IMR-90 (cell line): Measurements from ENCODE around the gene MOB3B. TPM values are rescaled to one million over a fixed set of nuclear protein-coding genes. Genes with fewer than 3 reads are reported as not detected.

Source experiments
- ATAC-seq: fragments of 200-7000 bp; cut with Tn5 transposase; 2 replicates; pipeline ENCODE4 v1.9.1; 2020; ENCODE audit warnings: low read depth, mild to moderate bottlenecking, moderate library complexity
- BruUV-seq: library from RNA; stranded (reverse); fragments of 400-500 nt; replicated peaks from 2 replicates; lab custom pipeline; 2021; lab: Mats Ljungman, UMichigan
- CTCF ChIA-PET: fragments of 300-600 bp; formaldehyde crosslinking; extraction: SDS; loops from one replicate; lab custom pipeline; 2021; ENCODE audit warnings: antibody characterized with exemption; lab: Yijun Ruan, JAX
- POLR2A ChIA-PET: fragments of 300-600 bp; sonication (Branson Sonifier 250); formaldehyde crosslinking; loops from one replicate; lab custom pipeline; 2022; ENCODE audit warnings: antibody characterized with exemption; ENCODE audit not compliant: unreplicated experiment; lab: Charles Lee
- DNase-seq: peaks from one replicate; pipeline ENCODE4 v3.0.0; 2013
- H2AFZ ChIP-seq: replicated peaks from 2 replicates; pipeline ENCODE3; 2013; ENCODE audit warnings: low read length, mild to moderate bottlenecking; ENCODE audit not compliant: poor library complexity
- H2AK5ac ChIP-seq: 2 replicates; pipeline ENCODE4 v1.6.1; 2013; ENCODE audit warnings: low read depth, low read length, inconsistent platforms
- H2AK9ac ChIP-seq: replicated peaks from 2 replicates; pipeline ENCODE3; 2013; ENCODE audit warnings: mild to moderate bottlenecking, low read depth, low read length, moderate library complexity; ENCODE audit not compliant: poor library complexity
- H2BK120ac ChIP-seq: 2 replicates; pipeline ENCODE4 v1.6.1; 2013; ENCODE audit warnings: low read depth, low read length, inconsistent platforms
- H2BK15ac ChIP-seq: 3 replicates; pipeline ENCODE4 v1.6.1; 2013; ENCODE audit warnings: low read depth, low read length, inconsistent platforms
- H2BK20ac ChIP-seq: 2 replicates; pipeline ENCODE4 v1.6.1; 2013; ENCODE audit warnings: low read depth, mild to moderate bottlenecking, inconsistent platforms, low read length, moderate library complexity
- H2BK5ac ChIP-seq: 2 replicates; pipeline ENCODE4 v1.6.1; 2013; ENCODE audit warnings: mild to moderate bottlenecking, low read depth, low read length, inconsistent platforms; ENCODE audit not compliant: poor library complexity, severe bottlenecking
- H3K14ac ChIP-seq: replicated peaks from 2 replicates; pipeline ENCODE4 v1.6.1; 2013; ENCODE audit warnings: low read depth, low read length, inconsistent platforms
- H3K18ac ChIP-seq: 2 replicates; pipeline ENCODE4 v1.6.1; 2013; ENCODE audit warnings: low read depth, low read length, control low read depth
- H3K23ac ChIP-seq: 2 replicates; pipeline ENCODE4 v1.6.1; 2013; ENCODE audit warnings: low read depth, low read length, inconsistent platforms
- H3K27ac ChIP-seq: 2 replicates; pipeline ENCODE4 v1.5.1; 2013; ENCODE audit warnings: mild to moderate bottlenecking, control low read depth, low read length; ENCODE audit not compliant: insufficient read depth
- H3K27me3 ChIP-seq: 2 replicates; pipeline ENCODE4 v1.6.1; 2013; ENCODE audit warnings: low read length; ENCODE audit not compliant: control insufficient read depth, insufficient read depth
- H3K36me3 ChIP-seq: 2 replicates; pipeline ENCODE4 v1.6.1; 2013; ENCODE audit warnings: low read length, mixed read lengths; ENCODE audit not compliant: control insufficient read depth, insufficient read depth
- H3K4ac ChIP-seq: 2 replicates; pipeline ENCODE4 v1.6.1; 2013; ENCODE audit warnings: low read depth, low read length, inconsistent platforms
- H3K4me1 ChIP-seq: 2 replicates; pipeline ENCODE4 v1.6.1; 2013; ENCODE audit warnings: low read length, mixed read lengths; ENCODE audit not compliant: control insufficient read depth, insufficient read depth
- H3K4me2 ChIP-seq: 2 replicates; pipeline ENCODE4 v1.6.1; 2013; ENCODE audit warnings: low read depth, mild to moderate bottlenecking, control low read depth, low read length, moderate library complexity
- H3K4me3 ChIP-seq: 2 replicates; pipeline ENCODE4 v1.5.1; 2013; ENCODE audit warnings: low read depth, mild to moderate bottlenecking, control low read depth, low read length, moderate library complexity; ENCODE audit not compliant: insufficient read depth
- H3K56ac ChIP-seq: 2 replicates; pipeline ENCODE4 v1.6.1; 2013; ENCODE audit warnings: low read length, inconsistent platforms; ENCODE audit not compliant: insufficient read depth; ENCODE audit errors: extremely low read depth
- H3K79me1 ChIP-seq, 2 experiments: 2 replicates each; pipeline ENCODE4 v1.6.1; 2013; ENCODE audit warnings: low read length in 2 of 2, inconsistent platforms in 1 of 2, low read depth in 1 of 2
- H3K9ac ChIP-seq: 2 replicates; pipeline ENCODE4 v1.6.1; 2013; ENCODE audit warnings: low read depth, low read length, control low read depth
- H3K9me1 ChIP-seq: 2 replicates; pipeline ENCODE4 v1.6.1; 2013; ENCODE audit warnings: low read length, inconsistent platforms; ENCODE audit not compliant: insufficient read depth
- H3K9me3 ChIP-seq: 2 replicates; pipeline ENCODE4 v1.6.1; 2013; ENCODE audit warnings: low read length; ENCODE audit not compliant: control insufficient read depth, insufficient read depth
- H4K20me1 ChIP-seq: 2 replicates; pipeline ENCODE4 v1.6.1; 2013; ENCODE audit warnings: low read length, inconsistent platforms; ENCODE audit not compliant: insufficient read depth
- H4K5ac ChIP-seq: 2 replicates; pipeline ENCODE4 v1.6.1; 2013; ENCODE audit warnings: mild to moderate bottlenecking, low read depth, low read length, control low read depth
- H4K8ac ChIP-seq, 2 experiments: 2 replicates each; pipeline ENCODE4 v1.6.1; 2013; ENCODE audit warnings: low read depth in 2 of 2, low read length in 2 of 2, control low read depth in 1 of 2, inconsistent platforms in 1 of 2
- H4K91ac ChIP-seq: 2 replicates; pipeline ENCODE4 v1.6.1; 2013; ENCODE audit warnings: low read depth, low read length, inconsistent platforms; ENCODE audit not compliant: insufficient read depth
- CEBPB ChIP-seq: IDR thresholded peaks from 2 replicates; pipeline ENCODE4 v1.6.1; 2012; ENCODE audit warnings: low read depth, low read length, improper control_type of control experiment
- CHD1 ChIP-seq: IDR thresholded peaks from 2 replicates; pipeline ENCODE4 v1.6.1; 2012; ENCODE audit warnings: low read depth, low read length, improper control_type of control experiment
- ELK1 ChIP-seq: fragments of 150-350 bp; IDR thresholded peaks from 2 replicates; pipeline ENCODE4 v1.6.1; 2016; ENCODE audit warnings: low read depth, mild to moderate bottlenecking, low read length, moderate library complexity, borderline replicate concordance
- FOS ChIP-seq: fragments of 150-350 bp; IDR thresholded peaks from 2 replicates; pipeline ENCODE4 v1.6.1; 2016; ENCODE audit warnings: low read depth, low read length
- MAZ ChIP-seq: IDR thresholded peaks from 2 replicates; pipeline ENCODE4 v1.6.1; 2012; ENCODE audit warnings: low read depth, mild to moderate bottlenecking, low read length, improper control_type of control experiment, moderate library complexity, borderline replicate concordance
- POLR2A ChIP-seq: IDR thresholded peaks from 2 replicates; pipeline ENCODE4 v1.6.1; 2012; ENCODE audit warnings: mild to moderate bottlenecking, low read depth, low read length
- RCOR1 ChIP-seq: IDR thresholded peaks from 2 replicates; pipeline ENCODE4 v1.6.1; 2012; ENCODE audit warnings: mild to moderate bottlenecking, low read length, improper control_type of control experiment; ENCODE audit not compliant: insufficient replicate concordance
- SMC3 ChIP-seq: fragments of 150-350 bp; IDR thresholded peaks from 2 replicates; pipeline ENCODE4 v1.6.1; 2016; ENCODE audit warnings: low read depth, mild to moderate bottlenecking, antibody characterized with exemption, low read length, moderate library complexity
- USF2 ChIP-seq: fragments of 150-350 bp; IDR thresholded peaks from 2 replicates; pipeline ENCODE4 v1.6.1; 2017; ENCODE audit warnings: mild to moderate bottlenecking, antibody characterized with exemption, low read length, low read depth
- WGBS, 2 experiments: methylation state at CpG; one replicate each; pipeline versions ENCODE4 v1.1.5 to v1.1.7; 2013; ENCODE audit warnings: missing lambda C conversion rate in 2 of 2; ENCODE audit not compliant: insufficient read length in 1 of 2; ENCODE audit errors: extremely low coverage in 2 of 2; 5-methylcytosine and 5-hydroxymethylcytosine counted together
- dilution Hi-C: fragments of 300-500 bp; cut with HindIII; formaldehyde crosslinking; loops from one replicate; pipeline ENCODE4 v1.14.3; 2018; ENCODE audit warnings: low sequenced_read_pairs; ENCODE audit not compliant: unreplicated experiment
- in situ Hi-C: fragments of 300-500 bp; cut with MboI; formaldehyde crosslinking; loops from 3 replicates; pipeline ENCODE4 v1.14.3; 2019; ENCODE audit warnings: low sequenced_read_pairs, inconsistent platforms, mixed read lengths
- intact Hi-C: fragments of 100-400 bp; cut with micrococcal nuclease; formaldehyde crosslinking; loops from 2 replicates; pipeline ENCODE4 v1.10.0; 2022
- polyA plus RNA-seq, 3 experiments: library from polyadenylated mRNA; depleted of rRNA; stranded (reverse); fragments of >200 nt; gene quantifications; 2 replicates each; pipeline ENCODE4 v1.2.3, GENCODE V29; 2012; ENCODE audit warnings: low replicate concordance in 1 of 3
- total RNA-seq: library from RNA; depleted of rRNA; stranded (reverse); fragments of >200 nt; gene quantifications from 2 replicates; pipeline ENCODE4 v1.2.3, GENCODE V29; 2012

The MOB3B gene
- total and polyA plus RNA-seq, 2 of the 4 experiments (the other 2 are of a cell fraction): under 0.01 to 0.02 TPM

- Histone ChIP-seq H3K9me1 (peaks cover 6% of the 10 kb centered on the region; the same call in 1 of the 2 replicates), H3K23ac (no peak overlapping the region), H3K14ac (no peak overlapping the region), H3K9me3 (no peaks in the 10 kb centered on the region), H2BK15ac (no peak overlapping the region), H2BK20ac (no peak overlapping the region), H2BK120ac (no peak overlapping the region), H3K4me1 (peaks cover 11% of the 10 kb centered on the region), H3K4me3 (no peak overlapping the region), H3K27ac (no peak overlapping the region), H3K4me2 (no peak overlapping the region), H2AK9ac (no peak overlapping the region), H4K20me1 (no peaks in the 10 kb centered on the region), H3K18ac (no peak overlapping the region), H4K5ac (no peak overlapping the region), H3K9ac (no peak overlapping the region), H4K8ac (no peak overlapping the region), H2AFZ (no peak overlapping the region), H3K79me1 (no peaks in the 10 kb centered on the region), H4K91ac (no peak overlapping the region), H3K36me3 (no peaks in the 10 kb centered on the region), H3K56ac (no peak overlapping the region), H3K27me3 (no peaks in the 10 kb centered on the region), H2AK5ac (no peak overlapping the region), H2BK5ac (no peak overlapping the region), H3K4ac (no peak overlapping the region)
- TF ChIP-seq CEBPB: no peak
- no peak for TF ChIP-seq RCOR1
- TF ChIP-seq SMC3: no peak
- no peak for TF ChIP-seq FOS
- no peak for TF ChIP-seq MAZ
- no peak for TF ChIP-seq POLR2A
- no peak for TF ChIP-seq CHD1
- no peak for TF ChIP-seq ELK1
- TF ChIP-seq USF2: no peak
- dilution Hi-C loops: no loop called here
- in situ Hi-C loops: no loop called here
- no CpG with 5 or more reads among the region's 1 CpG for WGBS, 2 experiments
- BruUV-seq: no TSS peak
- intact Hi-C loops: no loop called here
- DNase-seq (no peak), ATAC-seq (no peak)
- ChIA-PET POLR2A (no interaction called here), CTCF (interaction anchor here (1.3 to 3.1 kb wide), 2 partner anchors 7 to 9 kb away, joined by 3 to 16 read pairs; partner anchors contain the start of gene MOB3B)
Observed at GRCh38 chr9:27537756-27538155, 8.1 kb upstream of the MOB3B start.
